ENCODE measurements around the gene THOC6.

- TF ChIP-seq POLR2AphosphoS5 (IDR thresholded peaks at IDR 0.05; ENCODE audit: insufficient read depth, low read depth, low read length) (no peak), FOS (IDR thresholded peaks at IDR 0.05; ENCODE audit: borderline replicate concordance, insufficient read depth, low read length) (no peak), POLR2A (IDR thresholded peaks at IDR 0.05; ENCODE audit: low read depth, low read length) (no peak), EZH2 (IDR thresholded peaks at IDR 0.05; ENCODE audit: borderline replicate concordance, low read depth, low read length, severe bottlenecking) (no peak)
- TF ChIP-seq, protein P1, sequence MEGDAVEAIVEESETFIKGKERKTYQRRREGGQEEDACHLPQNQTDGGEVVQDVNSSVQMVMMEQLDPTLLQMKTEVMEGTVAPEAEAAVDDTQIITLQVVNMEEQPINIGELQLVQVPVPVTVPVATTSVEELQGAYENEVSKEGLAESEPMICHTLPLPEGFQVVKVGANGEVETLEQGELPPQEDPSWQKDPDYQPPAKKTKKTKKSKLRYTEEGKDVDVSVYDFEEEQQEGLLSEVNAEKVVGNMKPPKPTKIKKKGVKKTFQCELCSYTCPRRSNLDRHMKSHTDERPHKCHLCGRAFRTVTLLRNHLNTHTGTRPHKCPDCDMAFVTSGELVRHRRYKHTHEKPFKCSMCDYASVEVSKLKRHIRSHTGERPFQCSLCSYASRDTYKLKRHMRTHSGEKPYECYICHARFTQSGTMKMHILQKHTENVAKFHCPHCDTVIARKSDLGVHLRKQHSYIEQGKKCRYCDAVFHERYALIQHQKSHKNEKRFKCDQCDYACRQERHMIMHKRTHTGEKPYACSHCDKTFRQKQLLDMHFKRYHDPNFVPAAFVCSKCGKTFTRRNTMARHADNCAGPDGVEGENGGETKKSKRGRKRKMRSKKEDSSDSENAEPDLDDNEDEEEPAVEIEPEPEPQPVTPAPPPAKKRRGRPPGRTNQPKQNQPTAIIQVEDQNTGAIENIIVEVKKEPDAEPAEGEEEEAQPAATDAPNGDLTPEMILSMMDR (IDR thresholded peaks at IDR 0.05; ENCODE audit: extremely low read depth in 1 of 2, insufficient read depth in 1 of 2, low read depth in 1 of 2, low read length in 2 of 2) = no peak
Measured at GRCh38 chr16:3009568-3010390, 14.1 kb upstream of the THOC6 start.

Data from endothelial cell of umbilical vein (primary cell).